HL-60/S4 treated with retinoic acid at 250 ng/mL for 4 days and 3 days (cell line): ENCODE data around the gene USP15.
"Not testable (repeated sequence)": the region's sequence is repeated elsewhere in the genome, so short reads cannot be mapped to it uniquely, and the experiment has no call there.

ENCODE experiments used
- in situ Hi-C: fragments of 300-500 bp; cut with MboI; formaldehyde crosslinking; loops from 2 replicates; pipeline ENCODE4 v1.7.0; 2022; ENCODE audit warnings: low sequenced_read_pairs

The USP15 gene

DNA sequence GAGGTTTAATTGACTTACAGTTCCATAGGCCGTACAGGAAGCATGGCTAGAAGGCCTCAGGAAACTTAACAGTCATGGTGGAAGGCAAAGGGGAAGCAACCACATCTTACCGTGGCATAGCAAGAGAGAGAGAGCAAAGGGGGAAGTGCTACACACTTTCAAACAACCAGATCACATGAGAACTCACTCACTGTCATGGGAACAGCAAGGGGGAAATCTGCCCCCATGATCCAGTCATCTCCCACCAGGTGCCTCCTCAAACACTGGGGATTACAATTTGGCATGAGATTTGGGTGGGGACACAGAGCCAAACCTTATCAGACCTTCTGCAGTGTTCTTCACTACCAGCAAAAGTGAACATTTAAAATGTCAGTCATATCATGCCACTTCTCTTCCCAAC lies 58.9 kb downstream of the USP15 start:
- in situ Hi-C loops = no loop called here

DNA sequence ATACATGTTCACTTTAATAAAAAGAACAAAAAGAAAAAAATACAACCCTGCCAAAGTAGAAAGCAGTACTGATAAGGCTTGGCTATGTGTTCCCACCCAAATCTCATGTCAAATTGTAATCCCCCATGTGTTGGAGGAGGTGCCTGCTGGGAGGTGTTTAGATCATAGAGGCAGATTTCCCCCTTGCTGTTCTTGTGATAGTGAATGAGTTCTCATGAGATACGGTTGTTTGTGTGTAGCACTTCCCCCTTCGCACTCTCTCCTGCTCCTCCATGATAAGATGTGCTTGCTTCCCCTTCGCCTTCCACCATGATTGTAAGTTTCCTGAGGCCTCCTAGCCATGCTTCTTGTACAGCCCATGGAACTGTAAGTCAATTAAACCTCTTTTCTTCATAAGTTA lies 59.9 kb downstream of the USP15 start:
- in situ Hi-C loops = no loop called here

- in situ Hi-C loops = no loop called here
Observed at GRCh38 chr12:62323386-62323785, 63.2 kb downstream of the USP15 start.

DNA sequence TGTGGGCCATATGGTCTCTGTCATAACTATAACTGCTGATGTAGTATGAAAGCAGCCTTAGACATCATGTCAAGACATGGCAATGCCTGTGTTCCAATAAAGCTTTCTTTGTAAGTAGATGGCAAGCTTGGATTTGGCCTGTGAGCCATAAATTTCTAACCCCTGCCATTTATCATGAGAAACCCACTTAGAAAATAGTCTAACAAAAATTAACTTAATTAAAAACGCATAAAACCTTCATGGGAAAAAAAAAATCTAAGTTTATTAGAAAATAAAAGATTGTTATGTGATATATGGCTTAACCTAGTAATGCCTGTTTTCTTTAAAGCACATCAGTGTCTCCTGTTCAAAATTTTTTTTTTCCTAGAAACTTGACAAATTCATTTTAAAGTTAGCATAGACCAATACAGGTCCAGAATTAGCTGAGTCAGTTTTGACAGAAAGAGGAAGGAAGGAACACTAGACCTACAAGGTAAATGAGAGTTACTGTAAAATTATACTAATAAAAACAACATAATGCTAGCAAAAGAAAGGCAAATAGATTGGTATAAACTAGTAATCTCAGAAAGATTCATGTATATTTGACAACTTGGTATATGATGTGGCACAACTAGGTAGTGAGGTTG lies 68.2 kb downstream of the USP15 start:
- in situ Hi-C loops = no loop called here

DNA sequence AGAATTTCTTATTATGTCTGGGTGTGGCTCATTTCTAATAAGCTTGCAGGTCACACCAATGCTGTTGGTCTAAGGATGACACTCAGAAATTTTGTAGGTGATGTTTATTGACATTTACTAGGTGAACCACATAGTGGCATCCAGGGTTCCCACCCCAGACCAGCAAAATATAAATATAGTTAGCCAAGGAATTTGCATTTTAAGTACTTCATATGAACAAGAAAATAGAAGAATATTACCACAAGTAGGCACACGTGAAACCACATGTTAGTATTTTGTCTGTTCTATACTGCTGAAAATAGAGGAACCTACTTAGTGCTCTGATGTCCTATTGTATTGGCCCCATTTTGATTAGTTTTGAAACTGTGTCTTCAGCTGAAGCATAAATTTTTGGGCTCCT lies 71.1 kb downstream of the USP15 start:
- in situ Hi-C loops = no loop called here

DNA sequence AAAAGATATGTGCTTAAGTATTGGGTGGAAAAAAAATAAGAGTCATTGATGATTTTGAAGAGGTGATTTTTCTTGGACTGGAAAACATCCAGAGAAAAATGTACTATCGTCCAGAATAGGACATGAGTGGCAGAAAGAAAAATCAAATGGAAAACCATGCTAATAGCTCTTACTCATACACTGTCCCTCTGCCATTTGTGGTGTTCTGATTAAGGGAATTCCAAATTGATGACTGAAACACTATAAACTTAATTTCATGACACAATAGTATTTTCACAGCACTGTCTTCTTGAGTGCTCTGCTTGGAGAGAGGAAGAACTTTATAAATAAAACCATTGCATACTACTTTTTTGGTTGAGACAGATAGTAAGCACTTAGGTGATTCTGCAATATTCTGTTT lies 72.4 kb downstream of the USP15 start:
- in situ Hi-C loops = no loop called here

- in situ Hi-C loops = no loop called here
Observed at GRCh38 chr12:62335057-62335456, 74.9 kb downstream of the USP15 start.

DNA sequence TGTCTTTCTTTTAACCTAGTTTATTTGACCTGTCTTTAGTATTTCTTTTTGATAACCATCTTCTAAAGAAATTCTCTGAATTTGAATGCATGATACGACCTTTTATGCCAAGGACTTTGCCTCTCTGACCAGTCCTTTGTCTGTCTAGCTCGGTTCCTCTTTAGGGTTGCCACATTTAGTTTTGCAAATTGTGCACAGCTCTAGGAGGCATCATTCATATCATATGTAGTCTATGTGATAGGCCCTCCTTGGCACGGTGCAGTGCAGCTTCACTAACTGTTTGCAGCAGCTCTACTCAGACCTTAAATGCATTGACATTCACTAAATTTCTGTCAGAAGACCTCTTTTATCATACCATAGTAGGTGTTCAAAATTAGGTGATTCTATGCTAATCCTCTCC lies 75.6 kb downstream of the USP15 start:
- in situ Hi-C loops = no loop called here

DNA sequence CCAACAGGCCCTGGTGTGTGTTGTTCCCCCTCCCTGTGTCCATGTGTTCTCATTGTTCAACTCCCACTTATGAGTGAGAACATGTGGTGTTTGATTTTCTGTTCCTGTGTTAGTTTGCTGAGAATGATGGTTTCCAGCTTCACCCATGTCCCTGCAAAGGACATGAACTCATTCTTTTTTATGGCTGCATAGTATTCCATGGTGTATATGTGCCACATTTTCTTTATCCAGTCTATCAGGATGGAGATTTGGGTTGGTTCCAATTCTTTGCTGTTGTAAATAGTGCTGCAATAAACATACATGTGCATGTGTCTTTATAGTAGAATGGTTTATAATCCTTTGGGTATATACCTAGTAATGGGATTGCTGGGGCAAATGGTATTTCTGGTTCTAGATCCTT lies 77.4 kb downstream of the USP15 start:
- in situ Hi-C loops = not testable (repeated sequence)

DNA sequence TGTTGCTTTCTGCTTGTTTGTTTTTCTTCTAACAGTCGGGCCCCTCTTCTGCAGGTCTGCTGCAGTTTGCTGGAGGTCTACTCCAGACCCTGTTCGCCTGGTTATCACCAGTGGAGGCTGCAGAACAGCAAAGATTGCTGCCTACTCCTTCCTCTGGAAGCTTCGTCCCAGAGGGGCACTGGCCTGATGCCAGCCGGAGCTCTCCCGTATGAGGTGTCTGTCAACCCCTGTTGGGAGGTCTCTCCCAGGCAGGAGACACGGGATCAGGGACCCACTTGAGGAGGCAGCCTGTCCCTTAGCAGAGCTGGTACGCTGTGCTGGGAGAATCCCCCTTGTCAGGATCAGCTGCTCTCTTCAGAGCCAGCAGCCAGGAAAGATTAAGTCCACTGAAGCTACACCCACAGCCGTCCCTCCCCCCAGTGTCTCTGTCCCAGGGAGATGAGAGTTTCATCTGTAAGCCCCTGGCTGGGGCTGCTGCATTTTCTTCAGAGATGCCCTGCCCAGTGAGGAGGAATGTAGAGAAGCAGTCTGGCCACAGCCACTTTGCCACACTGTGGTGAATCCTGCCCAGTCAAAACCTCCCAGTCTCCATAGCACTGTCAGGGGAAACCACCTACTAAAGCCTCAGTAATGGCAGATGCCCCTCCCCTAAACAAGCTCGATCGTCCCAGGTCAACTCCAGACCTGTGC lies 82.6 kb downstream of the USP15 start:
- in situ Hi-C loops = not testable (repeated sequence)

DNA sequence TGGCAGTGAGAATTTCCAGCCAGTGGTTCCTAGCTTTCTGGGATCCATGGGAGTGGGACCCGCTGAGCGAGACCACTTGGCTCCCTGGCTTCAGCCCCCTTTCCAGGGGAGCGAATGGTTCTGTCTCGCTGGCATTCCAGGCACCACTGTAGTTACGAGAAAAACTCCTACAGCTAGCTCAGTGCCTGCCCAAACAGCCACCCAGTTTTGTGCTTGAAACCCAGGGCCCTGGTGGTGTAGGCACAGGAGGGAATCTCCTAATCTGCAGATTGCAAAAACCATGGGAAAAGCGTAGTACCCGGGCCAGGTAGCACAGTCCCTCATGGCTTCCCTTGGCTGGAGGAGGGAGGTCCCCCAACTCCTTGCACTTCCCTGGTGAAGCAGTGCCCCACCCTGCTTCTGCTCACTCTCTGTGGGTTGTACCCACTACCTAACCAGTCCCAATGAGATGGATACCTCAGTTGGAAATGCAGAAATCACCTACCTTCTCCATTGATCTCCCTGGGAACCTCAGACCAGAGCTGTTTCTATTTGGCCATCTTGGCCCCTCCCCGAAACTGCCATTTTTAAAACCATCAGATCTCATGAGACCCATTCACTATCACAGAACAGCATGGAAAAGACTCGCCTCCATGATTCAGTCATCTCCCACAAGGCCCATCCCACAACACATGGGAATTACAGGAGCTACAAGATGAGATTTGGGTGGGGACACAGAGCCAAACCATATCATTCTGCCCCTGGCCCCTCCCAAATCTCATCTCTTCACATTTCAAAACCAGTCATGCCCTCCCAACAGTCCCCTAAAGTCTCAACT lies 83.3 kb downstream of the USP15 start:
- in situ Hi-C loops = not testable (repeated sequence)

GRCh38 chr12:62344731-62345556 lies 84.7 kb downstream of the USP15 start:
- in situ Hi-C loops = not testable (repeated sequence)

DNA sequence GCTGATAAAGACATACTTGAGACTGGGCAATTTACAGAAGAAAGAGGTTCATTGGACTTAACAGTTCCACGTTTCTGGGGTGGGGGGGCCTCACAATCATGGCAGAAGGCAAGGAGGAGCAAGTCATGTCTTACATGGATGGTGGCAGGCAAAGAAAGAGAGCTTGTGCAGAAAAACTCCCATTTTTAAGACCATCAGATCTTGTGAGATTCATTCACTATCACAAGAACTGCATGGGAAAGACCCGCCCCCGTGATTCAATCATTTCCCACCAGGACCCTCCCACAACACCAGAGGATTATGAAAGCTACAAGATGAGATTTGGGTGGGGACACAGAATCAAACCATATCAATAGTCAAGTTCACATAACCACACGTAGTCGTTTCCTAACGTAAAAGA lies 85.5 kb downstream of the USP15 start:
- in situ Hi-C loops = no loop called here

- in situ Hi-C loops = no loop called here
Observed at GRCh38 chr12:62346817-62347216, 86.6 kb downstream of the USP15 start.

DNA sequence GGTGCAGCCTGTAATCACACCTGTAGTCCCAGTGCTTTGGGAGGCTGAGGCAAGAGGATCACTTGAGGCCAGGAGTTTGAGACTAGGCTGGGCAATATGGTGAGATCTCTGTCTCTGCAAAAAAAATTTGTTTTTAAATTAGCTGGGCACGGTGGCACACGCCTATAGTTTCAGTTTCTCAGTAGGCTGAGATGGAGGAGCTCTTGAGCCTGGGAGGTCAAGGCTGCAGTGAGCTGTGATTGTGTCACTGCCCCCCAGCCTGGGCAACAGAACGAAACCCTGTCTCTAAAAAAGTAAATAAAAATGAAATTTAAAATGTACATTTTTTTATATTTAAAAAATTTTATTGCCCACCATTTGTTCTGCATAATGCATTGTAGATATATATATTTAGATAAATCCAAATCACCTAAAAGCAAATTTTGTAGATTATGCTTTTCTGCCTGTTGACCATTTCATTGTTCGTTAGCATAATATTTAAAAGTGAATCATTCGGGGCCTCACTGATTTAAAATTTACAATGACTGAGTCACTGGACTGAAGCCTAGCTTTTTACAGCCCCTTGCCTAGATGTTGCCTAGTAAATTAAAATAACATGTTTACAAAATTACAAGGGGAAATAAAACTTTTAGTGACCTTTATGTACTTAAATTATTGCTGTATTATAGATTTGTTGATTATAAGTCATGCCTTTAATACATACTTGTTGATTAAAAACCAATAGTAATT lies 87.9 kb downstream of the USP15 start:
- in situ Hi-C loops = no loop called here

DNA sequence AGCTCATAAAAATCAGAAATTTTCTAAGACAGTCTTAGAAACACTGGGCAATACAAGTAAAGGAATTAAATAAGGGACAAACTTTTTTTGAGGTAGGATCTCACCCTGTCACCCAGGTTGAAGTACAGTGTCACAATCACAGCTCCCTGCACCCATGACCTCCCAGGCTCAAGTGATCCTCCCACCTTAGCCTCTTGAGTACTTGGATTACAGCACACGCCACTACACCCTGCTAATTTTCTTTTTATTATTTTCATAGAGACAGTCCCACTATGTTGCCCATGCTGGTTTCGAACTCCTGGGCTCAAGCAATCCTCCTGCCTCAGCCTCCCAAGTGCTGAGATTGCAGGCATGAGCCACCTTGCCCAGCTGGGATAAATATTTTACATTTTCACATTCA lies 90.3 kb downstream of the USP15 start:
- in situ Hi-C loops = no loop called here

DNA sequence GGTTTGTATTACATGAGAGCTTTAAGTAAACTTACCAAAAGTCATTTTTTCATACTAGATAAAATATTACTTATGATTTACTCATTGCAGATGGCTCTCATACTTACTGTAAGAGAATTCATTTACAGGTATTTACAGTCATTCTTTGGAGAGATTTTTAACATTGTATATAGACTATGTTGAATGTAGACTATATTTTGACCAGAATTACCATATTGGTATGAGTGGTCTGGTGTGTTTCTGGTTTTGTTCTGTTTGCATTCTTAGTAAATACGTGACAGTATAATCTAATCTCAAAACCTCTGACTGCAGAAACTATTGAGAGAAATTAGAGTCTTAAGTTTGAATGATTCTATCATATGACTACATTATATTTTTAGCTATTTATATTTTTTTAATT lies 91.1 kb downstream of the USP15 start:
- in situ Hi-C loops = no loop called here

GRCh38 chr12:62361048-62361447 lies 100.8 kb downstream of the USP15 start:
- in situ Hi-C loops = no loop called here

GRCh38 chr12:62363506-62363905 lies 103.3 kb downstream of the USP15 start:
- in situ Hi-C loops = no loop called here

DNA sequence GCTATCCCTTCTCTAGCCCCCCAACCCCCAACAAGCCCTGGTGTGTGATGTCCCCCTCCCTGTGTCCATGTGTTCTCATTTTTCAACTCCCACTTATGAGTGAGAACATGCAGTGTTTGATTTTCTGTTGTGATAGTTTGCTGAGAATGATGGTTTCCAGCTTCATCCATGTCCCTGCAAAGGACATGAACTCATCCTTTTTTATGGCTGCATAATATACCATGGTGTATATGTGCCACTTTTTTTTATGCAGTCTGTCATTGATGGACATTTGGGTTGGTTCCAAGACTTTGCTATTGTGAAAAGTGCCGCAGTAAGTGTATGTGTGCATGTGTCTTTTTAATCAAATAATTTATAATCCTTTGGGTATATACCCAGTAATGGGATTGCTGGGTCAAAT lies 104.5 kb downstream of the USP15 start:
- in situ Hi-C loops = not testable (repeated sequence)

DNA sequence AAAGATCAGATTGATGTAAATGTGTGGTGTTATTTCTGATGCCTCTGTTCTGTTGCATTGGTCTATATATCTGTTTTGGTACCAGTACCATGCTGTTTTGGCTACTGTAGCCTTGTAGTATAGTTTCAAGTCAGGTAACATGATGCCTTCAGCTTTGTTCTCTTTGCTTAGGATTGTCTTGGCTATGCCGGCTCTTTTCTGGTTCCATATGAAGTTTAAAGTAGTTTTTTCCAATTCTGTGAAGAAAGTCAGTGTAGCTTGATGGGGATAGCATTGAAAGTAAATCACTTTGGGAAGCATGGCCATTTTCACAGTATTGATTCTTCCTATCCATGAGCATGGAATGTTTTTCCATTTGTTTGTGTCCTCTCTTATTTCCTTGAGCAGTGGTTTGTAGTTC lies 105.6 kb downstream of the USP15 start:
- in situ Hi-C loops = not testable (repeated sequence)
